OCI-LY3 (cell line): ENCODE measurements around the gene PPP1R1C.

Source experiments
- CTCF ChIP-seq: fragments of 200-600, 300-600 bp; sonication (generic); IDR thresholded peaks from 2 replicates; pipeline ENCODE4 v1.5.1; 2014; ENCODE audit warnings: antibody characterized with exemption, low read length, low read depth
- EZH2phosphoT487 ChIP-seq: fragments of 200-600 bp; shearing (Covaris generic); IDR thresholded peaks from 2 replicates; pipeline ENCODE4 v1.6.1; 2018; ENCODE audit warnings: antibody characterized with exemption, mixed run types, low read depth

GRCh38 chr2:182166406-182166805, 180.8 kb downstream of the PPP1R1C start:
- TF ChIP-seq CTCF (no peak), EZH2phosphoT487 (no peak)
